ENCODE measurements around the gene PRDX1.
A peak's percentile ranks its signal among the peaks of the same experiment; 100 is the strongest.

PRDX1 gene

DNA sequence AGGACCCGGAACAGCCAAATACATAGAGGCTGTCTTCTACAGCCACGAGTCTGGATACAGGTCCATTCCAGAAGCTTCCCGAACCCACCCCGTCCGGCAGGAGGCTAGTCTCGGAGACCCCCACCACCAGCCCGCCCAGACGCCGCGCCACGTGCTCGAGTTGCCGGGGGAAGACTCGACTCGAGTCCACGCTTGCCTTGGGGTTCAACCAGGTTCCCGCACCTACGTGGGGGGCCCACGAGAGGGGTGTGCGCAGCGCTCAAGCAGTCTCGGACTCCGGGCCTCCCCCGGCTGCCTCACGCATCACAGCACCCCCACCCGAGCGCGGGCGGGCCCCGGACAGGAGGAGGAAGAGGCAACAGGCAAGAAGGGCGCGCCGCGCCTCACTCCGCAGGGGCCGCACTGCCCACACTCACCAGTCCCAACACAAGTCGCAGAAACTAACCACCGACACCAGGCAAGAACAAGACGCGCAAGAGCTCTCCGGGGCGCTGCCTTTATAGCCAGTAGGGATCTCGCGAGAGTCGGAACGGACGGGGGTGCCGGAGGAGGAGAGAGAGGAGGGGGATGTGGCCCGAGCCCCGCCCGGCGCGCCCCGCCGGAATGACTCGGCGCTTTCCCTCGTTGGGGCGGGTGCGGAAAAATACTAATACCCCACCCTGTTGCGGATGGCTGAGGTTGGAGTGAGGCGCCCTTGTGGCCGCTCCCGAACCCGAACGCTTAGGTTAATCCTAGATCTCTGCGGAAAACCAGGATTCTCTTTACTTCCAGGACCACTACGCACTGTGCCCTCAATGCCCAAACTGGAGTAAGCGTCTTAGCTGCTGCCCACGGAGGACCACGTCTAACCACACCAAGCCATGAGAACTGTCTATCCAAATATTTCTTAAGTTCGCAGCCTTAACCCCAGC lies at the start of gene PRDX1:
TSS of gene PRDX1 (minus strand) at position 472 of the 911 bp plus-strand sequence. CDS start 2,841 bp downstream, outside the sequence.
- peak; percentile 98 for DNase-seq

DNA sequence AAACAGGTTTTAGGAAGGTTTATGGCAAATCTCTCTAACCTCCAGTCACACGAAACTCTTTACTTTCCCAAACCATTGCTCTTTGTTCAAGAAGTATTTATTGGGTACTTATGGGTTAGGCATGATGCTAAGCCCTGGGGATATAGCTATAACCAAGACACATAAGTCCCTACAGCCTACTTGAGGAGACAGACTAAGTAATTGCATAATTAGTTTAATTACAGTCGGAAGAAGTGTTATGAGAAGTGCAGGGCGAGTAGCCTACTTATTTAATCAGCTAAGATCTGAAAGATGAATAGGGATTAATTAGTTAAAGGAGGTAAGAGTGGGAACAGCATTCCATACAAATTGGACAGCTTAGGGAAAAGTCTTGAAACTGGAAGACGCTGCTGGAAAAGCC lies 48.9 kb upstream of the PRDX1 start:
- no peak for DNase-seq

GRCh38 chr1:45569962-45570581 lies 48.4 kb upstream of the PRDX1 start:
- DNase-seq, result peak; percentile 80

DNA sequence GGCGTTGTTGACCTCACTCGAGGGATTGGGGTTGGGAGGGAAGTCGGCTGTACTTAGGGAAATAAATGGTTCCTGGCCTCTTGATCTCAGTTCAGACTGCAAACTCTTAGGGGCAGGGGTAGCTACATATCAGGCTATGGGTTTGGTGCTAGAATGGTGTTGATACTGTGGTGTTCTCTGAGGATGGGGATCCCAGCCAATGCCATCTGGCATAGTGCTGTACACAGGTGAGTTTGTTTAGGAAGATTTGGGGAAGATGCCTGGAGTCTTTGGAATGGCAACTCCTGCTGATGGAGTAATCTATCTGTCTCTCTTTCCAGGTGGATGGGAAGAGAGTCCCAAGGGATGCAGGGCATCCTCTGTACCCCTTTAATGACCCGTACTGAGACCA lies 47.9 kb upstream of the PRDX1 start:
- DNase-seq, result no peak

DNA sequence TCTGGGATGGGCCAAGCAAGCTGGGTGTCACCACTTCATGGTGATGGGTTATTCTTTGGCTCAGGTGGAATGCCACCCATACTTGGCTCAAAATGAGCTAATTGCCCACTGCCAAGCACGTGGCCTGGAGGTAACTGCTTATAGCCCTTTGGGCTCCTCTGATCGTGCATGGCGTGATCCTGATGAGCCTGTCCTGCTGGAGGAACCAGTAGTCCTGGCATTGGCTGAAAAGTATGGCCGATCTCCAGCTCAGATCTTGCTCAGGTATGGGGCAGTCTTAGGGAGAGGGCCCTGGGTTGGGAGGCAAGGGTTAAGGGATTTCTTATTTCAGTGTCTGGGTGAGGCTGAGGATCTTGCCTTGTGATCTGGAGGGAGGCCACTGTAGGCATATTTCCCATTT lies 46.7 kb upstream of the PRDX1 start:
- no peak for DNase-seq

DNA sequence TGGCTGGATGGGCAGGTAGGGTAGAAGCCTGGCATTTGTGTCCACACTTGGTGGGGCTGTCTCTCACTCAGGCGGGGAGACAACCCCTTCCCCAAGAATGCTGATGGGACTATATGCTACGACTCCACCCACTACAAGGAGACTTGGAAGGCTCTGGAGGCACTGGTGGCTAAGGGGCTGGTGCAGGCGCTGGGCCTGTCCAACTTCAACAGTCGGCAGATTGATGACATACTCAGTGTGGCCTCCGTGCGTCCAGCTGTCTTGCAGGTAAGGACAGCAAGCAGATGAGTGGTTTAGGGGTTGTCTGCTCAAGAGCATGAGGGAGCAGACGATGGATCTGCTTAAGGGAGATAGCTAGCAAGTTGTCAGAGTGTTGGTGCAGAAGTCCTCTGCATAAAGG lies 46.2 kb upstream of the PRDX1 start:
- DNase-seq, result no peak

DNA sequence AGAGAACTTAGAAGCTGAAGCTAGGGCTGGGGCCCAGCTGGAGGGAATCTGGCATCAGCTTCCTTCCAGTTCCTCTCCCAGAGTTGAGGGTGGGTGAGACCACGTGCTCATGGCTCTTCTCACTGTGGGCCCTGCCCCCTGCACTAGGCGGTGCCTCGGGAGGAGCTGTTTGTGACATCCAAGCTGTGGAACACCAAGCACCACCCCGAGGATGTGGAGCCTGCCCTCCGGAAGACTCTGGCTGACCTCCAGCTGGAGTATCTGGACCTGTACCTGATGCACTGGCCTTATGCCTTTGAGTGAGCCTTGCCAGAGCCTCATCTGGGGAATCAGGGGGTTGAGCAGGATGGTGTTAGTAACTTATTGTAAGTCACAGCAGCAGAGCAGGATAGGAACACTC lies 45.0 kb upstream of the PRDX1 start:
- no peak for DNase-seq

- no peak for DNase-seq
Observed at GRCh38 chr1:45563843-45564242, 42.2 kb upstream of the PRDX1 start.

DNA sequence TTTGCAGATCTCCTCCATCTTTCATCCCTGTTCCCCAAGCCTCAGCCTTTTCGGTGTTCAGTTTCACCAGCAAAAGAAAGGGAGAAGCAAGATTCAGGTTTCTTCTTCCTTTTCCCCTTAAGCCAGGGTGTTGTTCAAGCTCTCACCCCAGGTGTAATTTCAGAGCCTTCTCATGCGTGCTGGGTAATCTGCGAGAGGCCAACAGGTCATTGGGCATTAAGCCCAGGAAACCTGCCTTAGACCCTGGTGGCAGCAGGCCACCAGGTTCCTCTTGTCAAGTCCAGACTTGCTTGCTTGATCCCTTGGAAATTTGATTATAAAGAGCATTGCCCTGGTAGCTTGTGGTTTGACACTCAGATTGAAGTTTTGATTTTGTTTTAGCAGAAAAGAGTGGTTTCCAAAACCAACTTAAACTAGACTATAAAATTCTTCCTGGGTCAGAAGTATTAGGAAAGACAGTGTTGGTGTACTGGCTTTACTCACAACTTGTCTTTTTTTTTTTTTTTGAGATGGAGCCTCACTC lies 35.8 kb upstream of the PRDX1 start:
- no peak for DNase-seq

- DNase-seq, result no peak
Observed at GRCh38 chr1:45554198-45554597, 32.5 kb upstream of the PRDX1 start.

DNA sequence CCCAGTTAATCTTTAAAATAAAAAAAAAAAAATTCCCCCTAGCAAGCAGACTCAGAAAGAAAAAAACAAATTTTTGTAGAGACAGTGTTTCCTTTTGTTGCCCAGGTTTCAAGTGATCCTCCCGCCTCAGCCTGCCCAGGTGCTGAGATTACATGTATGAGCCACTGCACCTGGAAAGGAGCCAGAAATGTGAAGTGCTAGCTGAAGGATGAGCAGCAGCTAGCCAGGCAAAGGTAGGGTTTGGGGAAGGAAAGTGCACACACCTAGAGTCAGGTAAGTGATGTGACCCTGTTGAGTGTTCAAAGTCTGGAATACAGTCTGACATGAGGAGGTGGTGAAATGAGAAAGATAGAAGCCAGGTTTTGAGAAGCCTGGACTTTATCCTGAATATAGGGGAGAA lies 30.6 kb upstream of the PRDX1 start:
- DNase-seq, result no peak

- no peak for DNase-seq
Observed at GRCh38 chr1:45551684-45552083, 30.0 kb upstream of the PRDX1 start.

- peak; percentile 96 for DNase-seq
Observed at GRCh38 chr1:45550401-45551351, 29.0 kb upstream of the PRDX1 start, which contains the start of gene AKR1A1. Gene AKR1A1 (plus strand): TSS chr1:45550826. CDS start chr1:45561795, 10,969 bp downstream.

- DNase-seq, result no peak
Observed at GRCh38 chr1:45545553-45546310, 24.0 kb upstream of the PRDX1 start.

DNA sequence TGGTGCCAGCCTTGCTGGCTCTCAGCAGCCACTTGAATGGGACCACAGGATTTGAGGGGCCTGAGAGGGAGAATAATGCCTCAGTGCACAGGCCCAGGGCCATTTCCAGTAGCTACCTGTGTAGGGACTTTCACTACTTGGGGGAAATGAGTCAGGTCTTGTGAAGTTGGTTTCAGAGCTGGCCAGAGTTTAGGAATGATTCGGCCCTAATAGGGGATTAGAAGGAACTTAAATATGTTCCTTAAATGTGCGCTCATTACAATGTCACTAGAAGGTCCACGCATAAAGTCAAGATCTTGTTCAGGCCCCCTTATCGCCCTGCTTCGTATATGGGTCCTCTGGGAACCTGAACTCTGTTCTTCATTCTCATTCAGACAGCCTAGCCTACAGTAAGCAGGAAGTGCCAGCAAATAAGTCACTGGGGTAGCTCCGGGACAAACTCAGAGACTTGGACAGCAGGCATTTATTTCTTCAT lies 23.4 kb upstream of the PRDX1 start:
- no peak for DNase-seq

GRCh38 chr1:45544530-45544929 lies 22.8 kb upstream of the PRDX1 start:
- DNase-seq, result no peak

- DNase-seq, result peak; percentile 68
Observed at GRCh38 chr1:45543581-45544417, 22.1 kb upstream of the PRDX1 start.

DNA sequence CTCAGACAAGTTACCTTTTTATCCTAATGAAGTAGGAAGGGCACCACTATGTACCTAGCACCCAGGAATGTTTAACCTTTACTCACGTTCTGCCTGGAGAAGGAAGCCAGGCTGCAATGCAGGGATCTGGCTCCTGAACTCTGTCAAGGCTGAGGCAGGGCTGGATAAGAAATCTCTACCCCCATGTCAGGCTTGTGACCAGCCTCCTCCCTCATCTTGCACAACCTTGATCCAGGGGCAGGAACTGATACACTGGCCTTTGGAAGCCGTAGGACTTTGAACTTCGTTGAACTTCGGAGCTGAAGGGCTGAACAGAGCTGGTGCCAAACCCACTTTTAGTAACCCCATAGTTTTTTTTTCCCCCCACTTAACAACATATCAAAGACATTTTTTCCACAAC lies 20.9 kb upstream of the PRDX1 start:
- DNase-seq, result no peak

DNA sequence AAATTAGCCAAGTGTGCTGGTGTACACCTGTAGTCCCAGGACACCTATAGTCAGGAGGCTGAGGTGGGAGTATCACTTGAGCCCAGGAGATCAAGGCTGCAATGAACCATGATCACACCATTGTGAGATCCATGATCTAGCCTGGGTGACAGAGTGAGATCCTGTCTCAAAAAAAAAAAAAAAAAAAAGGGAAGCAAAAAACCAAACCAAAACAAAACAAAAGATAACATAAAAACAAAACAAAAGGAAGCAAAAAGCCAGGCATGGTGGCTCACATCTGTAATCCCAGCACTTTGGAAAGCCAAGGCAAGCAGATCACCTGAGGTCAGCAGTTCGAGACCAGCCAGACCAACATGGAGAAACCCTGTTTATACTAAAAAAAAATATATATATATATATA lies 19.5 kb upstream of the PRDX1 start:
- DNase-seq, result peak; percentile 15

DNA sequence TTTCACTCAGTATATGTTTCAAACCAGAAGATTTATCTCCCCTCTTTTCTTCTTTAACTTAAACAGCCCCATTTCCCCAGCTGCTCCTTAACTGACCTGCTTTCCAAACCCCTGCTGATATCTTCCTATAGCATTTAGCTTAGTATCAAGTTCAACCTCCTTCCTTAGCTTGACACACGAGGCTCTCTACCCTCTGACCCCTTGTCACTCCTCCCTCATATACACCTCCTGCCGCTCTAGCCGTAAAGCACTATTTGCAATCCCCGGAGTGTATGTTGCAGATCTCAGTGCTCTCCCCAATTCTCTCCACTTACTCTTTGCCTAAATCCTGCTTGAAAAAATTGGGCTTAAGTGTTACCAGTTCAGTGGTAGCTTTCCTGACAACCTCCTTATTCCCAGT lies 15.2 kb upstream of the PRDX1 start:
- DNase-seq, result no peak

Data from OCI-M1 (cell line).